CD14-positive monocyte (primary cell): ENCODE data around the gene UGCG. TPM values are rescaled to one million over a fixed set of nuclear protein-coding genes. Genes with fewer than 3 reads are reported as not detected.

Experiments used
- DNase-seq, 3 donors: peaks; one replicate each; pipeline ENCODE4 v3.0.0-alpha.2; 2011 to 2022
- H2AFZ ChIP-seq: 2 replicates; pipeline ENCODE4 v1.6.0; 2012; ENCODE audit warnings: mild to moderate bottlenecking, low read depth, low read length, inconsistent platforms; ENCODE audit not compliant: insufficient read depth, poor library complexity, severe bottlenecking
- H3K27ac ChIP-seq, 2 donors: 1 replicate in 1 of 2; 2 replicates in 1 of 2; pipeline ENCODE4 v1.5.1; 2012 to 2013; ENCODE audit warnings: low read length in 2 of 2, control low read depth in 1 of 2, inconsistent platforms in 1 of 2, low read depth in 1 of 2, mild to moderate bottlenecking in 1 of 2
- H3K27me3 ChIP-seq, 2 donors: one replicate each; pipeline versions ENCODE4 v1.6.0 to v1.6.1; 2011 to 2013; ENCODE audit warnings: low read length in 2 of 2; ENCODE audit not compliant: control insufficient read depth in 2 of 2, insufficient read depth in 2 of 2
- H3K36me3 ChIP-seq, 2 donors: replicated peaks in 1 of 2; 1 replicate in 1 of 2; 2 replicates in 1 of 2; pipeline versions ENCODE4 v1.5.1 to v1.6.1; 2012 to 2013; ENCODE audit warnings: low read length in 2 of 2, control low read depth in 1 of 2, inconsistent platforms in 1 of 2, mild to moderate bottlenecking in 1 of 2; ENCODE audit not compliant: insufficient read depth in 2 of 2, control insufficient read depth in 1 of 2
- H3K4me1 ChIP-seq, 2 donors: 1 replicate in 1 of 2; 2 replicates in 1 of 2; pipeline versions ENCODE4 v1.5.1 to v1.6.1; 2012 to 2013; ENCODE audit warnings: low read length in 2 of 2, control low read depth in 1 of 2, inconsistent platforms in 1 of 2, mild to moderate bottlenecking in 1 of 2, moderate library complexity in 1 of 2; ENCODE audit not compliant: insufficient read depth in 2 of 2, control insufficient read depth in 1 of 2
- H3K4me2 ChIP-seq: replicated peaks from 2 replicates; pipeline ENCODE3; 2012; ENCODE audit warnings: low read length, moderate library complexity, mild to moderate bottlenecking; ENCODE audit not compliant: poor library complexity, severe bottlenecking; ENCODE audit errors: extremely low read depth
- H3K4me3 ChIP-seq, 3 experiments: fragments of 200-600 bp in 1 of 3; sonication (generic) in 1 of 3; replicated peaks in 1 of 3; 1 replicate in 2 of 3; 2 replicates in 1 of 3; pipeline ENCODE4 v1.5.1; 2011 to 2013; ENCODE audit warnings: low read length in 3 of 3, mild to moderate bottlenecking in 3 of 3, control low read depth in 2 of 3, low read depth in 2 of 3, inconsistent platforms in 1 of 3, moderate library complexity in 1 of 3
- H3K79me2 ChIP-seq: 2 replicates; pipeline ENCODE4 v1.6.0; 2012; ENCODE audit warnings: mild to moderate bottlenecking, control low read depth, inconsistent platforms, low read length, moderate library complexity; ENCODE audit not compliant: insufficient read depth
- H3K9ac ChIP-seq: 2 replicates; pipeline ENCODE4 v1.6.0; 2017; ENCODE audit warnings: low read length, mild to moderate bottlenecking; ENCODE audit not compliant: insufficient read depth, poor library complexity, severe bottlenecking
- H3K9me3 ChIP-seq, 2 donors: replicated peaks in 1 of 2; 1 replicate in 1 of 2; 2 replicates in 1 of 2; pipeline versions ENCODE4 v1.5.1 to v1.6.1; 2012 to 2013; ENCODE audit warnings: low read length in 2 of 2, control low read depth in 1 of 2; ENCODE audit not compliant: control insufficient read depth in 1 of 2, insufficient read depth in 1 of 2
- H4K20me1 ChIP-seq: 2 replicates; pipeline ENCODE4 v1.6.0; 2012; ENCODE audit warnings: mild to moderate bottlenecking, low read length, control low read depth, moderate library complexity; ENCODE audit not compliant: insufficient read depth
- H3K27ac Mint-ChIP-seq, 7 donors: one replicate each; pipeline ENCODE4 v1.8.0; 2020; ENCODE audit warnings: mild to moderate bottlenecking in 7 of 7, mixed read lengths in 7 of 7, moderate library complexity in 6 of 7, inconsistent platforms in 2 of 7
- H3K27me3 Mint-ChIP-seq, 3 donors: one replicate each; pipeline ENCODE4 v1.8.0; 2021 to 2022; ENCODE audit warnings: low read depth in 3 of 3, mild to moderate bottlenecking in 3 of 3, mixed read lengths in 3 of 3, moderate library complexity in 3 of 3, inconsistent platforms in 1 of 3
- H3K36me3 Mint-ChIP-seq, 2 donors: one replicate each; pipeline ENCODE4 v1.8.0; 2020; ENCODE audit warnings: mixed read lengths in 2 of 2, inconsistent platforms in 1 of 2, mild to moderate bottlenecking in 1 of 2
- H3K4me1 Mint-ChIP-seq: one replicate; pipeline ENCODE4 v1.8.0; 2020; ENCODE audit warnings: mild to moderate bottlenecking, mixed read lengths
- H3K4me3 Mint-ChIP-seq, 2 donors: one replicate each; pipeline ENCODE4 v1.8.0; 2020; ENCODE audit warnings: mild to moderate bottlenecking in 2 of 2, mixed read lengths in 2 of 2, moderate library complexity in 1 of 2
- H3K9me3 Mint-ChIP-seq, 7 donors: one replicate each; pipeline ENCODE4 v1.8.0; 2020 to 2022; ENCODE audit warnings: mixed read lengths in 7 of 7, mild to moderate bottlenecking in 6 of 7, moderate library complexity in 6 of 7, inconsistent platforms in 2 of 7
- WGBS: methylation state at CpG from one replicate; pipeline ENCODE4 v1.1.5; 2013; ENCODE audit warnings: missing lambda C conversion rate; ENCODE audit not compliant: insufficient coverage; 5-methylcytosine and 5-hydroxymethylcytosine counted together
- intact Hi-C, 2 donors: fragments of 100-400 bp; cut with micrococcal nuclease; formaldehyde crosslinking; loops; one replicate each; pipeline versions ENCODE4 v1.15.0 to v1.15.1; 2023
- polyA plus RNA-seq, 3 donors: library from polyadenylated mRNA; depleted of rRNA in 1 of 3; unstranded in 2 of 3; stranded (reverse) in 1 of 3; fragments of 300-500 nt in 2 of 3; fragments of >200 nt in 1 of 3; fragmentation: Illumina TruSeq in 2 of 3; gene quantifications; 1 replicate in 2 of 3; 2 replicates in 1 of 3; pipeline ENCODE4 v1.2.3, GENCODE V29; 2012 to 2021
- TF ChIP-seq, protein P1 (sequence below): fragments of 200-600 bp; IDR thresholded peaks from one replicate; pipeline ENCODE4 v1.8.0; 2022; ENCODE audit warnings: antibody characterized with exemption, mild to moderate bottlenecking

Gene UGCG
- polyA plus RNA-seq, 3 donors = 2.7 to 7.9 (median 4.1) TPM

DNA sequence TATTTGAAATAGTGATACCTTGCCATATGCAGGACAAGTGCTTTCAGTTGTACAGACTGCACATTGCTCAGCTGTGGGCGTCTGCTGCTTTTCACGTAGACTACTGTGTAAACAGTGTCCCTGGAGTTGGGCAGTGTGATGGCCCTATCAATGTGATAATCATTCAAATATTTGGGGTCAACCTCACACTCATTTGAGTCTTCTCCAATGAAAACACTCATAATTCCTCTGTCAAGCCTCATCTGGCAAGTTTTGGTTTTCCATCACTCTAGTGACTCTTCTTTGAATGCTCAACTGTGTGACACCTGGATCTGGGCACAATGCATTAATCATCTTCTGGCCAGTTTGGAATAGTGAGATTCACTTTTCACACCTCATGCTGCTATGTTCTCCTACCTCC lies 64.4 kb downstream of the UGCG start:
- Histone ChIP-seq H2AFZ (no peak overlapping the region), H3K9ac (no peak overlapping the region), H3K27me3 (no peaks in the 10 kb centered on the region), H3K4me2 (no peak overlapping the region), H3K79me2 (no peaks in the 10 kb centered on the region), H3K27ac (no peak overlapping the region), H3K36me3 (no peaks in the 10 kb centered on the region), H3K4me1 (peaks cover 7 to 18% of the 10 kb centered on the region in 2 donors), H3K9me3 (no peaks in the 10 kb centered on the region), H4K20me1 (no peaks in the 10 kb centered on the region), H3K4me3 (no peak overlapping the region)
- intact Hi-C loops = no loop called here
- peaks cover 24% of the 10 kb centered on the region for H3K4me1 Mint-ChIP-seq
- H3K36me3 Mint-ChIP-seq = no peaks in the 10 kb centered on the region
- H3K9me3 Mint-ChIP-seq = peaks cover 0 to 3% (median 0%) of the 10 kb centered on the region in 7 donors
- DNase-seq = no peak
- H3K27ac Mint-ChIP-seq = no peak overlapping the region
- TF ChIP-seq, protein P1, sequence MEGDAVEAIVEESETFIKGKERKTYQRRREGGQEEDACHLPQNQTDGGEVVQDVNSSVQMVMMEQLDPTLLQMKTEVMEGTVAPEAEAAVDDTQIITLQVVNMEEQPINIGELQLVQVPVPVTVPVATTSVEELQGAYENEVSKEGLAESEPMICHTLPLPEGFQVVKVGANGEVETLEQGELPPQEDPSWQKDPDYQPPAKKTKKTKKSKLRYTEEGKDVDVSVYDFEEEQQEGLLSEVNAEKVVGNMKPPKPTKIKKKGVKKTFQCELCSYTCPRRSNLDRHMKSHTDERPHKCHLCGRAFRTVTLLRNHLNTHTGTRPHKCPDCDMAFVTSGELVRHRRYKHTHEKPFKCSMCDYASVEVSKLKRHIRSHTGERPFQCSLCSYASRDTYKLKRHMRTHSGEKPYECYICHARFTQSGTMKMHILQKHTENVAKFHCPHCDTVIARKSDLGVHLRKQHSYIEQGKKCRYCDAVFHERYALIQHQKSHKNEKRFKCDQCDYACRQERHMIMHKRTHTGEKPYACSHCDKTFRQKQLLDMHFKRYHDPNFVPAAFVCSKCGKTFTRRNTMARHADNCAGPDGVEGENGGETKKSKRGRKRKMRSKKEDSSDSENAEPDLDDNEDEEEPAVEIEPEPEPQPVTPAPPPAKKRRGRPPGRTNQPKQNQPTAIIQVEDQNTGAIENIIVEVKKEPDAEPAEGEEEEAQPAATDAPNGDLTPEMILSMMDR = no peak
- H3K4me3 Mint-ChIP-seq = no peak overlapping the region
- peaks cover 6 to 20% (median 18%) of the 10 kb centered on the region in 3 donors for H3K27me3 Mint-ChIP-seq
- no CpG with 5 or more reads among the region's 2 CpGs for WGBS

DNA sequence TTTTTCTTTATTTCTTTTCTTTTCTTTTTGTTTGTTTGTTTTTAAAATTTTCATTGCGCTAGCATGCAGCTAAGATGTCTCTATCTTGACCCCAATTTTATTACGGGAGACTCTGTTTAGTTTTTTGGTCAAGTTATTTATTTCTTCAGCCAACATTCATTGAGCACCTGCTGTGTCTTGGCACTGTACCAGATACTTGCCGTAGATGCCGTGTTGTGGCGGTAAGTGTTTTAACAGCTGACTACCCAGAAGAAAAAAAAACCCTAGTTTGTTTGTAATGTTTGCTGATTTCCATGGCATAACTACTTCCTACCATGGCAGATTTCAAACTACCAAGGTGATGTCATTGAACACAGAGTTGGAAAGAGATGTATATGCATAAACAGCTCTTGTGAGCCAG lies 65.0 kb downstream of the UGCG start:
- TF ChIP-seq, protein P1 = no peak
- WGBS = 100% methylated on average over 1 of the region's 5 CpGs

More for the DNA sequence above, 65.0 kb downstream of the UGCG start:
- H3K4me1 Mint-ChIP-seq = peaks cover 21% of the 10 kb centered on the region
- H3K4me3 Mint-ChIP-seq = no peak overlapping the region
- H4K20me1 ChIP-seq = no peaks in the 10 kb centered on the region
- no peak overlapping the region for H2AFZ ChIP-seq
- no peak overlapping the region for H3K4me2 ChIP-seq
- no peak overlapping the region for H3K27ac Mint-ChIP-seq
- H3K79me2 ChIP-seq = no peaks in the 10 kb centered on the region
- no peak for DNase-seq
- intact Hi-C loops = no loop called here
- H3K9me3 ChIP-seq = no peaks in the 10 kb centered on the region
- H3K4me1 ChIP-seq = peaks cover 7 to 18% of the 10 kb centered on the region in 2 donors
- H3K4me3 ChIP-seq = no peak overlapping the region
- H3K36me3 Mint-ChIP-seq = no peaks in the 10 kb centered on the region
- H3K27me3 Mint-ChIP-seq = peaks cover 6 to 20% (median 17%) of the 10 kb centered on the region in 3 donors
- H3K36me3 ChIP-seq = no peaks in the 10 kb centered on the region
- peaks cover 0 to 3% (median 0%) of the 10 kb centered on the region in 7 donors for H3K9me3 Mint-ChIP-seq
- no peak overlapping the region for H3K9ac ChIP-seq
- H3K27ac ChIP-seq = no peak overlapping the region
- no peaks in the 10 kb centered on the region for H3K27me3 ChIP-seq
